GM18873 (cell line): ENCODE data around the gene ZNF580.

Experiments used
- ATAC-seq: cut with Tn5 transposase; IDR thresholded peaks from one replicate; pipeline ENCODE4 v1.9.1; 2021; ENCODE audit warnings: mild to moderate bottlenecking, moderate library complexity, moderate number of reproducible peaks; ENCODE audit not compliant: unreplicated experiment, low FRiP score

ZNF580 gene

GRCh38 chr19:55640577-55641425, at the start of gene ZNF580:
Gene ZNF580, plus strand, starts transcription at chr19:55641002. Its CDS starts 1,507 bp downstream, at chr19:55642509.
- ATAC-seq: no peak

- no peak for ATAC-seq
Measured at GRCh38 chr19:55591555-55591954, 49.2 kb upstream of the ZNF580 start.

- ATAC-seq: no peak
Measured at GRCh38 chr19:55592391-55593090, 48.3 kb upstream of the ZNF580 start.

GRCh38 chr19:55593096-55593772, 47.6 kb upstream of the ZNF580 start:
- no peak for ATAC-seq

- no peak for ATAC-seq
Measured at GRCh38 chr19:55594996-55595545, 45.7 kb upstream of the ZNF580 start.

- ATAC-seq: no peak
Measured at GRCh38 chr19:55596304-55596703, 44.5 kb upstream of the ZNF580 start.

GRCh38 chr19:55597501-55597921, 43.3 kb upstream of the ZNF580 start:
- no peak for ATAC-seq

- ATAC-seq: no peak
Measured at GRCh38 chr19:55598034-55598433, 42.8 kb upstream of the ZNF580 start.

GRCh38 chr19:55598719-55599467, 41.9 kb upstream of the ZNF580 start:
- peak; percentile 37 for ATAC-seq

GRCh38 chr19:55599468-55599841, 41.3 kb upstream of the ZNF580 start, which contains the start of gene FIZ1:
Gene FIZ1, minus strand, starts transcription at chr19:55599517. Its CDS starts 1,652 bp downstream, at chr19:55597865.
- peak; percentile 32 for ATAC-seq

GRCh38 chr19:55599842-55600661, 40.8 kb upstream of the ZNF580 start, which contains the start of gene ZNF524:
Gene ZNF524, plus strand, starts transcription at chr19:55600288. Its CDS starts 1,825 bp downstream, at chr19:55602113.
- peak; percentile 29 for ATAC-seq

GRCh38 chr19:55600662-55601028, 40.2 kb upstream of the ZNF580 start:
- no peak for ATAC-seq

GRCh38 chr19:55601084-55601483, 39.7 kb upstream of the ZNF580 start:
- ATAC-seq: no peak

- no peak for ATAC-seq
Measured at GRCh38 chr19:55602104-55603001, 38.4 kb upstream of the ZNF580 start.

- no peak for ATAC-seq
Measured at GRCh38 chr19:55603115-55603514, 37.7 kb upstream of the ZNF580 start.

GRCh38 chr19:55603581-55604292, 37.1 kb upstream of the ZNF580 start:
- no peak for ATAC-seq

- peak; percentile 61 for ATAC-seq
Measured at GRCh38 chr19:55605207-55605636, 35.6 kb upstream of the ZNF580 start.
